HepG2 (cell line): Measurements from ENCODE around the gene KRT34.

Experiments
- CHD4 ChIP-seq: fragments of 200-600 bp; sonication (generic); IDR thresholded peaks from 2 replicates; pipeline ENCODE4 v1.7.0; 2017; ENCODE audit warnings: mild to moderate bottlenecking, low read length, borderline replicate concordance
- EHMT2 ChIP-seq: fragments of 200-600 bp; sonication (generic); IDR thresholded peaks from 2 replicates; pipeline ENCODE4 v1.7.0; 2017; ENCODE audit warnings: antibody characterized with exemption, low read depth, low read length, borderline replicate concordance
- ETV6 ChIP-seq: sonication (generic); formaldehyde crosslinking; conservative IDR thresholded peaks from 2 replicates; pipeline ENCODE4 v1.4.0; 2020; ENCODE audit warnings: missing genetic modification reagents
- KAT7 ChIP-seq: IDR thresholded peaks from 2 replicates; pipeline ENCODE4 v1.6.1; 2018; ENCODE audit warnings: borderline replicate concordance, missing compliant biosample characterization
- SP5 ChIP-seq: IDR thresholded peaks from 2 replicates; pipeline ENCODE4 v1.6.1; 2016; ENCODE audit warnings: low read depth, borderline replicate concordance
- TCF7 ChIP-seq: sonication (generic); IDR thresholded peaks from 2 replicates; pipeline ENCODE4 v1.6.1; 2016; ENCODE audit warnings: antibody characterized with exemption, low read depth
- ZNF446 ChIP-seq: sonication (generic); formaldehyde crosslinking; IDR thresholded peaks from 2 replicates; pipeline ENCODE4 v1.5.0; 2020; ENCODE audit warnings: mild to moderate bottlenecking, missing genetic modification reagents
- ZNF543 ChIP-seq: sonication (generic); formaldehyde crosslinking; IDR thresholded peaks from 2 replicates; pipeline ENCODE4 v1.4.0; 2020; ENCODE audit warnings: mild to moderate bottlenecking, missing genetic modification reagents
- TF ChIP-seq, protein P1 (sequence below), 2 experiments: sonication (generic) in 1 of 2; formaldehyde crosslinking in 1 of 2; IDR thresholded peaks; 2 replicates each; pipeline versions ENCODE4 v1.6.1 to v1.9.0; 2014 to 2022; ENCODE audit warnings: antibody characterized with exemption in 1 of 2, borderline replicate concordance in 1 of 2, inconsistent platforms in 1 of 2, low read depth in 1 of 2, missing genetic modification reagents in 1 of 2

DNA sequence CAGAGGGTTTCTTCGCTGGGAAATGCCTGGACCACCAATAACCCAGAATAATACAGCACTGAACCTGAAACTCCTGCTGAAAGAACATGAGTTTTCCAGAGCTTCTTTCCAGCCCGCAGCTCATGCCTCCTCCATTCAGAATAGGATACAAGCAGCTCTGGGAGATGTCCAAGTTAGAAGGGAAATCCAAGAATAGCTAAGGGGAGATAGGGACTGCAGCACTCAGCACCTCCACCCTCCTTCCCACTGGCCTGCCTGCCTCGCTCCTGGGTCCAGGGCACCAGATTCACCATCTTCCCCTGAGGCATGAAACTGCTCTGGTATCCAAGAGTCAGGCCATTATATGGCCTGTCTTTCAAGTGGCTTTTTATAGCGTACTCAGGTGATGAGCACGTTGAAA, 11.2 kb upstream of the KRT34 start:
- TF ChIP-seq, protein P1, sequence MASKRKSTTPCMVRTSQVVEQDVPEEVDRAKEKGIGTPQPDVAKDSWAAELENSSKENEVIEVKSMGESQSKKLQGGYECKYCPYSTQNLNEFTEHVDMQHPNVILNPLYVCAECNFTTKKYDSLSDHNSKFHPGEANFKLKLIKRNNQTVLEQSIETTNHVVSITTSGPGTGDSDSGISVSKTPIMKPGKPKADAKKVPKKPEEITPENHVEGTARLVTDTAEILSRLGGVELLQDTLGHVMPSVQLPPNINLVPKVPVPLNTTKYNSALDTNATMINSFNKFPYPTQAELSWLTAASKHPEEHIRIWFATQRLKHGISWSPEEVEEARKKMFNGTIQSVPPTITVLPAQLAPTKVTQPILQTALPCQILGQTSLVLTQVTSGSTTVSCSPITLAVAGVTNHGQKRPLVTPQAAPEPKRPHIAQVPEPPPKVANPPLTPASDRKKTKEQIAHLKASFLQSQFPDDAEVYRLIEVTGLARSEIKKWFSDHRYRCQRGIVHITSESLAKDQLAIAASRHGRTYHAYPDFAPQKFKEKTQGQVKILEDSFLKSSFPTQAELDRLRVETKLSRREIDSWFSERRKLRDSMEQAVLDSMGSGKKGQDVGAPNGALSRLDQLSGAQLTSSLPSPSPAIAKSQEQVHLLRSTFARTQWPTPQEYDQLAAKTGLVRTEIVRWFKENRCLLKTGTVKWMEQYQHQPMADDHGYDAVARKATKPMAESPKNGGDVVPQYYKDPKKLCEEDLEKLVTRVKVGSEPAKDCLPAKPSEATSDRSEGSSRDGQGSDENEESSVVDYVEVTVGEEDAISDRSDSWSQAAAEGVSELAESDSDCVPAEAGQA (IDR thresholded peaks at IDR 0.05; ENCODE audit: low read depth) = no peak
- TF ChIP-seq, protein P1 (CRISPR knock-in tag; IDR thresholded peaks at IDR 0.05; ENCODE audit: borderline replicate concordance) = no peak
- no peak for TF ChIP-seq ZNF446 (CRISPR knock-in tag)
- no peak for TF ChIP-seq CHD4
- TF ChIP-seq ETV6 (CRISPR knock-in tag) = no peak
- TF ChIP-seq ZNF543 (CRISPR knock-in tag) = no peak
- no peak for TF ChIP-seq TCF7
- no peak for TF ChIP-seq EHMT2
- TF ChIP-seq KAT7 (CRISPR knock-in tag) = no peak
- TF ChIP-seq SP5 (CRISPR knock-in tag) = no peak
